Brain microvascular endothelial cell (primary cell): ENCODE data around the gene ZFR2.

ENCODE experiments used
- DNase-seq: peaks from one replicate; pipeline ENCODE4 v3.0.0-alpha.2; 2020
- H3K27ac ChIP-seq: fragments of 250-450 bp; sonication (Bioruptor Pico); 2 replicates; pipeline ENCODE4 v1.5.1; 2020; ENCODE audit warnings: mild to moderate bottlenecking, moderate library complexity
- H3K27me3 ChIP-seq: fragments of 250-450 bp; sonication (Bioruptor Pico); replicated peaks from 2 replicates; pipeline ENCODE4 v1.5.1; 2020; ENCODE audit warnings: mild to moderate bottlenecking
- H3K36me3 ChIP-seq: fragments of 250-450 bp; sonication (Bioruptor Pico); replicated peaks from 2 replicates; pipeline ENCODE4 v1.5.1; 2020; ENCODE audit warnings: mild to moderate bottlenecking
- H3K4me3 ChIP-seq: 2 replicates; pipeline ENCODE4 v1.5.1; 2011; ENCODE audit warnings: low read depth, mild to moderate bottlenecking, control low read depth, low read length, moderate library complexity
- CTCF ChIP-seq: IDR thresholded peaks from 2 replicates; pipeline ENCODE4 v1.5.1; 2011; ENCODE audit warnings: low read depth, mild to moderate bottlenecking, moderate library complexity, low read length, control low read depth, inconsistent platforms; ENCODE audit errors: missing control alignments
- in situ Hi-C: cut with HindIII; loops from 2 replicates; pipeline ENCODE4 v1.10.0; 2017; ENCODE audit warnings: low sequenced_read_pairs, low pct_ligation_motif_present

The ZFR2 gene

DNA sequence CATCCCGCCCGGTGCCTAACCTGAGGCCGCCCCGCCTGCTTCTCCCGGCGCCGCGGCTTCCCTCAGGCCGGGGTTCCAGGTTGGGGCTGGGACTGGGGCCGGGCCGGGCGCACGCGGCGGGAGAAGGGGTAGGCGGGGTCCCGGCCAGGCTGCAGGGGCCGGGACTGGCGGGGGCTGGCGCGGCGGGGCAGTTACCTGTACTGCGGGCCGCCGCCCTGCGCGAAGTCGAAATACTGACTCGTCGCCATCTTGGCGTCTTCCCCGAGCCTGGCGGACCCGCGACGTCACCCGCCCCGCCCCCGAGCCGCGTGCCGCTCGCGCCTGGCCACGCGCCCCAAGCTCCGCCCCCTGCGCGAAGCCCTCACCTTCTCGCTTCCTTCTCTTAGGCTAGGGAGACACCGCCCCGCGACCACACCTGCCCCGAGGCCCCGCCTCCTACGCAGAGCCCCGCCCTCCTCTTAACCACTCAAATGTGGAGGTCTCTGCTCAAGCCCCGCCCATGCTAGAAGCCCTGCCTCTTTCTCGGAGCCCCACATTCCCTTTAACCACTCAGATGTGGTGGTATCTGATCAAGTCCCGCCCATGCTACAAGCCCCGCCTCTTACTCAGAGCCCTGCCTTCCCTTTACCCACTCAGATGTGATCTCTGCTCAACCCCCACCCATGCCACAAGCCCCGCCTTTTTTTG, at the start of gene ZFR2:
Gene ZFR2 (minus strand): TSS at position 269 of the 687 bp plus-strand sequence. CDS start 21 bp downstream, at position 248.
- Histone ChIP-seq H3K27ac (no peak within 1 kb of the TSS), H3K4me3 (no peak within 1 kb of the TSS), H3K27me3 (peaks cover 38% of the 10 kb centered on the region), H3K36me3 (no peaks in the 10 kb centered on the region)
- no peak for TF ChIP-seq CTCF
- DNase-seq, result no peak
- in situ Hi-C loops, result no loop called here

GRCh38 chr19:3916033-3916432, 47.2 kb upstream of the ZFR2 start:
- TF ChIP-seq CTCF, result no peak
- Histone ChIP-seq H3K27ac (no peak overlapping the region), H3K27me3 (no peaks in the 10 kb centered on the region), H3K36me3 (no peaks in the 10 kb centered on the region), H3K4me3 (no peak overlapping the region)
- in situ Hi-C loops, result no loop called here
- no peak for DNase-seq

DNA sequence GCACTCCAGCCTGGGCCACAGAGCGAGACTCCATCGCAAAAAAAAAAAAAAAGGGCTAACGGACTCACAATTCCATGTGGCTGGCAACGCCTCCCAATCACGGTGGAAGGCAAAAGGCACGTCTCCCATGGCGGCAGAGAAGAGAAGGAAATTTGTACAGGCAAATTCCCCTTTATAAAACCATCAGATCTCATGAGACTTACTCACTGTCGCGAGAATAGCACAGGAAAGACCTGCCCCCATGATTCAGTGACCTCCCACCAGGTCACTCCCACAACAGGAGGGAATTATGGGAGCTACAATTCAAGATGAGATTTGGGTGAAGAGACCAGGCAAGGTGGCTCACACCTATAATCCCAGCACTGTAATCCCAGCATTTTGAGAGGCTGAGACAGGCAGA, 45.4 kb upstream of the ZFR2 start:
- Histone ChIP-seq H3K27ac (no peak overlapping the region), H3K27me3 (no peaks in the 10 kb centered on the region), H3K4me3 (no peak overlapping the region), H3K36me3 (no peaks in the 10 kb centered on the region)
- in situ Hi-C loops, result no loop called here
- DNase-seq, result no peak
- TF ChIP-seq CTCF, result no peak

GRCh38 chr19:3910105-3910504, 41.3 kb upstream of the ZFR2 start:
- in situ Hi-C loops, result no loop called here
- Histone ChIP-seq H3K36me3 (no peaks in the 10 kb centered on the region), H3K4me3 (no peak overlapping the region), H3K27me3 (no peaks in the 10 kb centered on the region), H3K27ac (no peak overlapping the region)
- no peak for DNase-seq
- TF ChIP-seq CTCF, result no peak

- no peak for TF ChIP-seq CTCF
- Histone ChIP-seq H3K27me3 (no peaks in the 10 kb centered on the region), H3K36me3 (no peaks in the 10 kb centered on the region), H3K4me3 (no peak overlapping the region), H3K27ac (no peak overlapping the region)
- in situ Hi-C loops, result no loop called here
- no peak for DNase-seq
These were observed 39.6 kb upstream of the ZFR2 start for GRCh38 chr19:3908266-3909054.
